ELF-1 (cell line): ENCODE measurements around the gene ALG8.
"Not testable (repeated sequence)": the region's sequence is repeated elsewhere in the genome, so short reads cannot be mapped to it uniquely, and the experiment has no call there.

Source experiments
- DNase-seq: peaks from one replicate; pipeline ENCODE4 v3.0.0-alpha.2; 2016; ENCODE audit warnings: low read depth, low spot score

ALG8 gene

DNA sequence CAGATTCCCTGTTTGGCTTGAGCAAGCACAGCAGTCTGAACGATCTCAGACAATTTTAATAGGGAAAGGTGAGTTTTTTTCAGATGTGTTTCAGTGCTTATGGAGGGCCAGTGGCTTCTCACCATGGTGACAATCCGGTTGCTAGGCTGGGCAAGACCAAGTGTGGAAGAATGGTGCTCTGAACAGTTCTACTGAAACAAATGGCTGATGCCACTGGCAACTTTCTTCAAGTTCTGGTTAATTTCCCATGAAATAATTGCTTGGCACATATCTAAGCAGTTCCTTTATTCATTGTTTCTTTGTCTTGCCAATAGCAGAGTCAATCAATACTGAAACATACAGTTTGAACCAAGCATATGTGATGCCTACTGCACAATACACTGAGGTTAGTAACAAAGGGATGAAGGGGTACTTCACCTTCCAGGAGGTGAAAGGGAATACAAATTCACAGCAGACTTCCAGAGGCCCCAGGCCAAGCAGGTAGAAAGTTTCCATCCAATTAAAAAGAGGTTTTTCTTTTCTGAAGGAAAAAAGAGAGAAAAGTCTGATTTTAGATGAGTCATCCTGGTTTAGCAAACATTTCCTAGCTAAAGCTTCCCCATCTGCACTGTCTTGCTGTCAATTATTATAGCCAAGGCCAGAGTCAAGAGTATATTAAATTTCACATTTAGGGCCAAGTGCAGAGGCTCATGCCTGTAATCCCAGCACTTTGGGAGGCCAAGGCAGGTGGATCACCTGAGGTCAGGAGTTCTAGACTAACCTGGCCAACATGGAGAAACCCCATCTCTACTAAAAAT is 38.6 kb downstream of the ALG8 start:
- DNase-seq, result no peak

DNA sequence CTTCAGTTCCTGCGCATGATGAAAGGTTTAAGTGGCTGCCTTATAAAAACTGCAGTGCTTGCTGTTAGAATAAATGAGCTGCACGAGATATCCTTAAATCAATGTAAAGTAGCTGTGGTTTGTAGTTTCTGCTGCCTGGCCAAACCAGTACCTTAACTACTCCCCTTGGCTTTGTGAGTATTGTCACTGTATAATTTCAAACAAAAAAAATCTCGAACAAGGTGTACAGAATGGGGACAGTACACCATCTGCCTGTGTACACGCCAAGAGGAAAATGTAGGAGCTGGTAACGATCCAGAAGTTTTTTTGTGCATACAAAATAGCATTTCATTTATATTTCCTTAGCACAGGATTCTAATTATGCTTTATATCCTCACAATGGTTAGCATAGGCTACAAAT is 39.2 kb downstream of the ALG8 start:
- no peak for DNase-seq

DNA sequence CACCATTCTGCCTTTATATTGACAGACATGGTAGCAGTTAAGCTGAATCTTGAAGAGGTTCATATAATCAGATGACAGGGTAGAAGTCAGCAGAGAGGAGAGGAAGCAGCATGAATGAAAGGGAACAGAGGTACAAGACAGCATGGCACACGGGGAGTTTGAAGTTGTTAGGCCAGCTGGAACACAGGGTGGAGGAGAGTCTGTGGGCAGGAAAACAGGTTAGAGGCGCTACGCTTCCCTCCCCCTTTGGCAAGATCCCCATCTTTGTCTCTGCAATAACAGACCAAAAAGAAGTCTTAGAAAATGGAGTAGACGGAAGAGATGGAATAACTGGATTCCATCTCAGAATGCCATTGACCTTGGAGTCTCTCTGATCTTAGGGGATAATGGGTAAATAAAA is 39.8 kb downstream of the ALG8 start:
- no peak for DNase-seq

DNA sequence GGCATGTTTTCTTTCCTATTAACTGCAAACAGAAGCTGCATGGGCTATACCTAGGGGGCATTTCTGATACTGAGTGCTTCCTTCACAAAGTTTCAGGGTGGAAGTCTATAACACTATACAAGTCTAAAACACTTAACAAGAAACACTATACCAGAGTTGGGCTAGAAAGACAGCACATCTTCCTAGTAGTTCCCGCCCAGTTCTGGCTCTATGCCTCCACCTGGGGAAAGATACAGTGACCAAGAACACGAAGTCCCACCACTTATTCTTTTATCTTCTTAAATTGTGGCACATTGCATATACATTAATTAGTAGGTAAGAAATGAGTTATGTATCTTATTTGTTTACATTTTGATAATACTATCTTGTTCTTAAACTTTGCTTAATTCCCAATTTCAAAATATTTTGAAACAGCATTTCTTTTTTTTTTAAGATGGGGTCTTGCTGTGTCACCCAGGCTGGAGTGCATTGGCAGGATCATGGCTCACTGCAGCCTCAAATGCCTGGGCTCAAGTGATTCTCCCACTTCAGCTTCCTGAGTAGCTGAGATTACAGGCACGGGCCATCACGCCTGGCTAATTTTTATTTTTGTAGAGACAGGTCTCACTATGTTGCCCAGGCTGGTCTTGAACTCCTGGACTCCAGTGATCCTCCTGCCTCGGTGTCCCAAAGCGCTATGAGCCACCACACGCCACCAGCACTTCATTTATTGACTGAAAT is 41.6 kb downstream of the ALG8 start:
- no peak for DNase-seq

DNA sequence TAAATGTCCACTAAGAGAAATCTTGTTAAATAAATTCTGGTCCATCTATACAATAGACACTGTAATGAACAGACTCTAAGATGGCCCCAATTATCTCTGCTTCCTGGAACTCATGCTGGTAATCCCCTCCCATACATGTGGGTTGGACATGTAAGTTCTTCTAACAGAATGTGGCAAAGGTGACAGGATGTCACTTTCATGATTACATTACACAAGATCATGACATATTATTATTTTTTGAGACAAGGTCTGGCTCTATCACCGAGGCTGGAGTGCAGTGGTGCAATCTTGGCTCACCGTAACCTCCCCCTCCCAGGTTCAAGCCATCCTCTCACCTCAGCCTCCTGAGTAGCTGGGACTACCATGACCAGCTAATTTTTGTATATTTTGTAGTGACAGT is 45.2 kb downstream of the ALG8 start:
- no peak for DNase-seq

DNA sequence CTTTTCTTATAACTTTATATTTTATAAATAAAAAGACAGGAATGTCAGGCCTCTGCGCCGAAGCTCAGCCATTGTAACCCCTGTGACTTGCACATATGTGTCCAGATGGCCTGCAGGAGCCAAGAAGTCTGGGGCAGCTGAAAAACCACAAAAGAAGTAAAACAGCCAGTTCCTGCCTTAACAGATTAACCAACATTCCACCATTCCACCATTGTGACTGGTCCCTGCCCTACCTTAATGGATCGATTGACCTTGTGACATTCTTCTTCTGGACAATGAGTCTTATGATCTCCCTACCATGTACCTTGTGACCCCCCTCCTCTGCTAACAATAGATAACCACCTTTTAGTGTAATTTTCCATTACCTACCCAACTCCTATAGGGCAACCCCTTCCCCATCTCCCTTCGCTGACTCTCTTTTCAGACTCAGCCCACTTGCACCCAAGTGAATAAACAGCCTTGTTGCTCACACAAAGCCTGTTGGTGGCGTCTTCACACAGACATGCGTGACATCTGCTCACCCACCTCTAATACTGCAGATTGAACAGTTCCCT is 52.8 kb downstream of the ALG8 start:
- not testable (repeated sequence) for DNase-seq

DNA sequence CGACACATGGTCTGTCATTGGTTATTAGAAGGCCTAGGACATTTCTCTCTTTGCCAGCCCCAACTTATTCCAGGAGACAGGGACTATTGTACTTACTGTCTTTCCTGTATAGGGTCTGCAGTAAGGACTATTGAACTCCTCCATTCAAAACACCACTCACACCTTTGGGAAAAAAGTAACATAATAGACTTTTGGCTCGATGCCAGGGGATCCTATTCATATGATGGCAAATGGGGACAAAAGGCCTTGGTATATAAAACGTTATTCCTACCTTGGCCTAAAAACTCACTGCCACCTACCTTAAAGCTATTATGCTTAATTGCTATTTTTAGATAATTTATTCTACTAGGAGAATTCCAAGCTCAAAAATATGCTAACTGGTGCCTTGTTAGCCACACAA is 53.5 kb downstream of the ALG8 start:
- DNase-seq, result no peak

DNA sequence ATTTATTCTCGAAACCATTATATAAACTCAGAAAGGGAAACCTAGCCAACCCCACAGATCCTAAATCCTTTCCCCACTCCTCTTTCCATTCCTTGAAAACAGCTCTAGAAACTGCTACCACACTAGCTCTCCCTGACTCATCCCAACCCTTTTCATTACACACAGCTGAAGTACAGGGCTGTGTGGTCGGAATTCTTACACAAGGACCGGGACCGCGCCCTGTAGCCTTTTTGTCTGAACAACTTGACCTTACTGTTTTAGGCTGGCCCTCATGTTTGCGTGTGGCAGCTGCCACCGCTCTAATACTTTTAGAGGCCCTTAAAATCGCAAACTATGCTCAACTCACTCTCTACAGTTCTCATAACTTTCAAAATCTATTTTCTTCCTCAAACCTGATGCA is 54.9 kb downstream of the ALG8 start:
- not testable (repeated sequence) for DNase-seq

DNA sequence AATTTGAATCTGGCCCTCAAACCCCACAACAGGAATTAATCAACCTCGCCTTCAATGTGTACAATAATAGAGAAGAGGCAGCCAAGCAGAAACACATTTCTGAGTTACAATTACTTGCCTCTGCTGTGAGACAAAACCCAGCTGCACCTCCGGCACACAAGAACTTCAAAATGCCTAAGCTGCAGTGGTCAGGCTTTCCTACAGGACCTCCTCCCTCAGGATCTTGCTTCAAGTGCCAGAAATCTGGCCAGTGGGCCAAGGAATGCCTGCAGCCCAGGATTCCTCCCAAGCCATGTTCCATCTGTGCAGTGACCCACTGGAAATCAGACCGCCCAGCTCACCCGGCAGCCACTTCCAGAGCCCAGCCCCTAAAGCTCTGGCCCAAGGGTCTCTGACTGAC is 56.4 kb downstream of the ALG8 start:
- DNase-seq, result no peak

DNA sequence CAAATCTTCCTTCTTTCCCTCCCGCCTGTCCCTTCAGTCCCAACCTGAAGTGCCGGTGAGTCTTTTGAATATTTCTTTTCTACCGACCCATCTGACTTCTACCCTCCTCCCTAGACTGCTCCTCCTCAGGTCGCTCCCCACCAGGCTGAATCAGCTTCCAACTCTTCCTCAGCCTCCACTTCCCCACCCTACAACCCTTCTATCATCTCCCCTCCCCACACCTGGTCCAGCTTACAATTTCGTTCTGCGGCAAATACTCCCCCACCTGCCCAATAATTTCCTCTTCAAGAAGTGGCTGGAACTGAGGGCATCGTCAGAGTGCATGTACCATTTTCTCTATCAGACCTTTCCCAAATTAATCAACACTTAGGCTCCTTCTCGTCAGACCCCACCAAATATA is 57.3 kb downstream of the ALG8 start:
- DNase-seq, result no peak

DNA sequence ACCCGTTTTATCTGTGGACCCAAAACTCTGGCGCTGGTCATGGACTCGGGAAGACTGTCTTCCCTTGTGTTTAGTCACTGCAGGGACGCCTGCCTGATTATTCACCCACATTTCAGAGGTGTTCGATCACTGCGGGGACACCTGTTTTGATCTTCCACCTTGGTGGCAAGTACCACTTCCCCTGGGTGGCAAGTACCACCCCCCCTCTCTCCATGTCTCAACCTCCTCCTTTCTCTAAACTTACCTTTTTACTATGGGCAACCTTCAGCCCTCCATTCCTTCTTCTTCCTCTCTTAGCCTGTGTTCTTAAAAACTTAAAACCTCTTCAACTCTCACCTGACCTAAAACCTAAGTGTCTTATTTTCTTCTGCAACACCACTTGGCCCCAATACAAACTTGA is 57.8 kb downstream of the ALG8 start:
- no peak for DNase-seq

DNA sequence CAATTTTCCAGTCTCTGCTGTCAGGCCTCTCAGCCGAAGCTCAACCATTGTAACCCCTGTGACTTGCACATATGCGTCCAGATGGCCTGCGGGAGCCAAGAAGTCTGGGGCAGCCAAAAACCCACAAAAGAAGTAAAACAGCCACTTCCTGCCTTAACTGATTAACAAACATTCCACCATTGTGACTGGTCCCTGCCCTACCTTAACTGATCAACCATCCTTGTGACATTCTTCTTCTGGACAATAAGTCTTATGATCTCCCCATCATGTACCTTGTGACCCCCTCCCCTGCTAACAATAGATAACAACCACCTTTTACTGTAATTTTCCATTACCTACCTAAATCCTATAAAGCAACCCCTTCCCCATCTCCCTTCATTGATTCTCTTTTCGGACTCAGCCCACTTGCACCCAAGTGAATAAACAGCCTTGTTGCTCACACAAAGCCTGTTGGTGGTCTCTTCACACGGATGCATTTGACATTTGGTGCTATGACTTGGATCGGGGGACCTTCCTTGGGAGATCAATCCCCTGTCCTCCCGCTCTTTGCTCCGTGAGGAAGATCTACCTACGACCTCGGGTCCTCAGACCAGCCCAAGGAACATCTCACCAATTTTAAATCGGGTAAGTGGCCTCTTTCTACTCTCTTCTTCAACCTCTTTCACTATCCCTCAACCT is 58.5 kb downstream of the ALG8 start:
- no peak for DNase-seq

DNA sequence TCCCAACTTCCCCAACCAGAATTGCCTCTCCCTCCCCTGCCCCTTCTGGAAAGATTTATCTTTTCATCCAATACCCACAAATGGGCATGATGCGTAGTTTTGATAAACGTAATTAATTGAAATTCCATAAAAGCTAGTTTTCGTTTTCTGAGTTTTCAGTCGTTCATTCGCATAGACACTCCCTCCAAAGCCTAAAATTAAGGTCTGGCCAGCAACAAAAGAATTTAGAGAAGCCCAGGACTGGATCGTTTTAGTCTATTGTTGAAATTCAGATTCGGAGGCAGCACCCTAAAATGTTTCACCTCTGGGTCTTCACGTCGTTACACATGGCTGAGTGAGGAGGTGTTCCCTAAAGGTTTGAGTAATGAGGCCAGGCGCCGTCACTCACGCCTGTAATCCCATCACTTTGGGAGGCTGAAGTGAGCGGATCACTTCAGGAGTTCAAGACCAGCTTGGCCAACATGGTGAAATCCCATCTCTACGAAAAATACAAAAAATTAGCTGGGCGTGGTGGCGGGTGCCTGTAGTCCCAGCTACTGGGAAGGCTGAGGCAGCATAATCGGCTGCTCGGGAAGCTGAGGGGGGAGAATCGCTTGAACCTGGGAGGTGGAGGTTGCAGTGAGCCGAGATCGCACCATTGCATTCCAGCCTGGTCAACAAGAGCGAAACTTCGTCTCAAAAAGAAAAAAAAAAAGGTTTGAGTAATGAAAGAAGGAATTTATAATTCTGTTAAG is 59.2 kb downstream of the ALG8 start:
- no peak for DNase-seq

DNA sequence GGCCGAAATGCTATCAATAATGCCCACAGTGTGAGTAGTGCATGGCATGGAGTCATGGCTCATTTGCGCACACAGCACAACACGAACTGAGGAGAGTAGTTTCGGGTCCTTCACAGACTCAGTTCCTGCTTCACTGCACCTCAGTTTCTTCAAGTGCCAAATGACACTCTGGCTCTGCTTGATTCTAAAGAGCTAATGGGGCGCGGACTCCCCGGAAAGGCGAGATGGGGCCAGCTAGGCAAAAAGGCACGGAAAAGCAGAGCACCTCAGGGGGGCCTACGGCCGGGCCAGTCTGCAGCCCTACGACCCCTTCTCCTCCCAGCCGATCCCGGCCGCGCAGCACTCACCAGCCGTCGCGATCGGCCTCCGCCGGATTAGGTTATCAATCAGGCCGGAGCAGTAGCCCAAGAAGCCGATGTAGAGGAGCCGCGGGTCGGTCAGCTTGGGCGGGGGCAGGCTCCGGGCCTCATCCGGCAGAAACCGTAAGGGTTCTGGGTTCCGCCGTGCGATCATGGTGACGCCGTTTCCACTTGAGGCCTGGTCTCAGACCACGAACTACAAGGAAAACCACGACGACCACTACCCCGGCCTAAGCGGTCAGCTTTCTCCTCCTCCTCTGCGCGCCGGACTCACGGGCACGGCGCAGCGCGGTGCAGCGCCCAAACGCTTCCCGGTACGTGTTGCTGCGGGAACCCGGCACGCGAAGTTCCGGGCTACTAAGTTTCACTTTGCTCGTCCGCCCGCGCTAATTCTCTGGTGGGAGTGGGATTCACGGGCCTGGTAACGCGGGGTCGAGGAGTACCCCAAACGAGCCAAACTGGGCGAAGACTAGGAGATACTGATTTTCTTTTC is 60.0 kb downstream of the ALG8 start, which contains the start of gene NDUFC2:
TSS of gene NDUFC2 (minus strand) at position 631 of the 852 bp plus-strand sequence. CDS start at position 513, 118 bp downstream.
- peak; percentile 82 for DNase-seq

DNA sequence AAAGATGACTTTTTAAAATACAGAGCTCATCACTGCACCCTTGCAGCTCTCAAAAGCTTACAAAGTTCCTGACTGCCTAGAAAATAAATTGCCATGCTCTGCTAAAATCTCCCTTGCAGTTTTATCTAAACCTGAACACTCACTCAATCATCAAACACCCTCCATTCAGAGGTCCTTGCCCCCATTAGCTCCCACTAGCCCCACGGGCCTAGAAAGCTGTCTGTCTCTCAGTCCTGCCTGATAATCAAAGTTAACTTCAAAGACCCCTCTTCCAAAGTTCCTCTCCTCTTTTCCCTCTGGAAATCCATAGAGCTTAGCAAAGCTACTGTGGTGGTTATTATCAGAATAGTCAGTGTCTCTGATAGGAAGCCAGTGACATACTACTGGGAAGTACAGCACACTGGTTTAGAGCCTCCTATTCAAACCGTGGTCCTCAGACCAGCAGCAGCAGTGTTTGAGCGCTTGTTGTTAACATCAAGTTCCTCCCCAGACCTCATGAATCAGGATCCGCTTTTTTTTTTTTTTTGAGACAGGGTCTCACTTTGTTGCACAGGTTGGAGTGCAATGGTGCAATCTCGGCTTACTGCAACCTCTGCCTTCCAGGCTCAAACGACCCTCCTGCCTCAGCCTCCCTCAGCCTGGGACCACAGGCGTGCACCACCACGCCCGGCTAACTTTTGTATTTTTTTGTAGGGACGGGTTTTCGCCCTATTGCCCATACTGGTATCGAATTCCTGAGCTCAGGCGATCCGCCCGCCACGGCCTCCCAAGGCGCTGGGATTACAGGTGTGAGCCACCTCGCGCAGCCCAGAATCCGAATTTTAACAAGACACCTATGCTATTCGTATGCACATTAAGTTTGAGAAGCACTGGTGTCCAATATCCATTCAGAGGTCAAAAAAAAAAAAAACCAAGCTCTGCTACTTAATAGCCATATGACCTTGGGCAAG is 60.9 kb downstream of the ALG8 start:
- peak; percentile 18 for DNase-seq

DNA sequence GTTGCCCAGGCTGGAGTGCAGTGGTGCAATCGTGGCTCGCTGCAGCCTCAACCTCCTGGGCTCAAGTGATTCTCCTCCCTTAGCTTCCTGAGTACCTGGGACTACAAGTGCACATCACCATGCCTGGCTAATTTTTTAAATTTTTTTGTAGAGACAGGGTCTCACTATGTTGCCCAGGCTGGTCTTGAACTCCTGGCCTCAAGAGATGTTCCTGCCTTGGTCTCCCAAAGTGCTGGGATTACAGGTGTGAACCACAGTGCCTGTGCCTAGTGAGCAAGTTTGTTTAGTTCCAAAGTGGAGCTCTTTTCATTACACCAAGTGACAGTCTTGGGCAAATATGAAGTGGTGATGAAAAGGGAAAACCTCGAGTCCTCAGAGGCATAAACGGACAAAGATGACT is 61.8 kb downstream of the ALG8 start:
- DNase-seq, result not testable (repeated sequence)

DNA sequence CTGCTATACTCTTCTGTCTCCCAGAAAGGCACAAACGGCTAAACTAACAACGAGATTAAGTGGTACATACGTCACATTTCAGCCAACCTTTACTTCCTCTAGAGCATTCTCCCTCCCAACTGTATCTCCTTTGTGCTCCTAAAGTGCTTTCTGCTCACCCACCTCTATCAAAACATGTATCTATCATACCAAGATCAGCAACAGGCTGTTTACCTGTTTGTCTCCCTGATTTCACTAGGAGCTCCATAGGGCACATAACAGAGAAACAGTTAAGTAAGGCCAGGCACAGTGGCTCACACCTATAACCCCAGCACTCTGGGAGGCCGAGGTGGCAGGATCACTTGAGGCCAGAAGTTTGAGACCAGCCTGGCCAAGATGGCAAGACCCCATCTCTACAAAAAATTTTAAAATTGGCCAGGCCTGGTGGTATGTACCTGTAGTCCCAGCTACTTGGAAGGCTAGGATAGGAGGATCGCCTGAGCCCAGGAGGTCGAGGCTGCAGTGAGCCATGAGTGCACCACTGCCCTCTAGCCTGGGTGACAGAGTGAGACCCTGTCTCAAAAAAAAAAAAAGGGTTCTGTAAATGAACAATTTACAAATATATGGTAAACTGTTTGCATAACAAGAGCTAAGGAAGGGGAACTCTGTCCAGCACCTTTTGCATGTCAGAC is 62.6 kb downstream of the ALG8 start:
- DNase-seq, result no peak

DNA sequence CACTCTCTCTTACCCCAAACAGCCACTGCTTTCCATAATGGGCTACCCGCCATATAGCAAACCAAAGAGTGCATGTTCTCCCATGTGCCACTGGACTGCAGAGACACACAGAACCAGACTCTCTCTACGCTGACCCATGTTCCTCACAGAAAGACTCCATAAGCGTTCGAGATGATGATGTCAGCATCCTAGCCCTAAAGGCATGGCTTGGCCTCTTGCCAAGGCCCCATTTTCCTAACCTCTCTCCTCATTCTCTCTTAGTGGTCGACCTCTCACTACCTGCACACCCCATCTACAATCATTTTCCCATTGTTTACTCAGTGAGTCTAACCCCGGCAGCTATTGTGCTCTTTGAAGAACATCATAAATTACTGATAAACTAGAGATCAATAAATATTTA is 64.7 kb downstream of the ALG8 start:
- DNase-seq, result no peak

DNA sequence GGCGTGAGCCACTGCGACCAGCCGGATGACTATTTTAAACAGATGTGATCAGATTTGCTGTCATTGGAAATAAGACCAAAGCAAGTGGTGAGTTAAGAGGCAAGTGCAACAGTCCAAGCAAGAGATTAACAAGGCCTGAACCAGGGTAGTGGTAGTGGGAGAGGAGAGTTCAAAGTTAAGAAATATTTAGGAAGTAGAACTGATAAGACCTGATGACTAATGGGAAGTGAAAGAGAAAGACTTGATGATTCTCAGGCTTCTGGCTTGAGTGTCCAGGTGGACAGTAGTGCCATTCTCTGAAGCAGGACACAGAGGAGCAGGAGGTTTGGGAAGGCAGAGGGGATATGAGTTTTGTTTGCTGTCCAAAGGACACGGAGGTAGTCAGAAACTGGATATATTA is 67.0 kb downstream of the ALG8 start:
- DNase-seq, result no peak
